IMR-90 (cell line): ENCODE results near the gene RPS2. TPM values are rescaled to one million over a fixed set of nuclear protein-coding genes. Genes with fewer than 3 reads are reported as not detected.

Experiments used
- ATAC-seq: fragments of 200-7000 bp; cut with Tn5 transposase; 2 replicates; pipeline ENCODE4 v1.9.1; 2020; ENCODE audit warnings: low read depth, mild to moderate bottlenecking, moderate library complexity
- BruUV-seq: library from RNA; stranded (reverse); fragments of 400-500 nt; replicated peaks from 2 replicates; lab custom pipeline; 2021; lab: Mats Ljungman, UMichigan
- CTCF ChIA-PET: fragments of 300-600 bp; formaldehyde crosslinking; extraction: SDS; loops from one replicate; lab custom pipeline; 2021; ENCODE audit warnings: antibody characterized with exemption; lab: Yijun Ruan, JAX
- POLR2A ChIA-PET: fragments of 300-600 bp; sonication (Branson Sonifier 250); formaldehyde crosslinking; loops from one replicate; lab custom pipeline; 2022; ENCODE audit warnings: antibody characterized with exemption; ENCODE audit not compliant: unreplicated experiment; lab: Charles Lee
- DNase-seq: peaks from one replicate; pipeline ENCODE4 v3.0.0; 2013
- H2AFZ ChIP-seq: replicated peaks from 2 replicates; pipeline ENCODE3; 2013; ENCODE audit warnings: low read length, mild to moderate bottlenecking; ENCODE audit not compliant: poor library complexity
- H2AK5ac ChIP-seq: 2 replicates; pipeline ENCODE4 v1.6.1; 2013; ENCODE audit warnings: low read depth, low read length, inconsistent platforms
- H2AK9ac ChIP-seq: replicated peaks from 2 replicates; pipeline ENCODE3; 2013; ENCODE audit warnings: mild to moderate bottlenecking, low read depth, low read length, moderate library complexity; ENCODE audit not compliant: poor library complexity
- H2BK120ac ChIP-seq: 2 replicates; pipeline ENCODE4 v1.6.1; 2013; ENCODE audit warnings: low read depth, low read length, inconsistent platforms
- H2BK15ac ChIP-seq: 3 replicates; pipeline ENCODE4 v1.6.1; 2013; ENCODE audit warnings: low read depth, low read length, inconsistent platforms
- H2BK20ac ChIP-seq: 2 replicates; pipeline ENCODE4 v1.6.1; 2013; ENCODE audit warnings: low read depth, mild to moderate bottlenecking, inconsistent platforms, low read length, moderate library complexity
- H2BK5ac ChIP-seq: 2 replicates; pipeline ENCODE4 v1.6.1; 2013; ENCODE audit warnings: mild to moderate bottlenecking, low read depth, low read length, inconsistent platforms; ENCODE audit not compliant: poor library complexity, severe bottlenecking
- H3K14ac ChIP-seq: replicated peaks from 2 replicates; pipeline ENCODE4 v1.6.1; 2013; ENCODE audit warnings: low read depth, low read length, inconsistent platforms
- H3K18ac ChIP-seq: 2 replicates; pipeline ENCODE4 v1.6.1; 2013; ENCODE audit warnings: low read depth, low read length, control low read depth
- H3K23ac ChIP-seq: 2 replicates; pipeline ENCODE4 v1.6.1; 2013; ENCODE audit warnings: low read depth, low read length, inconsistent platforms
- H3K27ac ChIP-seq: 2 replicates; pipeline ENCODE4 v1.5.1; 2013; ENCODE audit warnings: mild to moderate bottlenecking, control low read depth, low read length; ENCODE audit not compliant: insufficient read depth
- H3K27me3 ChIP-seq: 2 replicates; pipeline ENCODE4 v1.6.1; 2013; ENCODE audit warnings: low read length; ENCODE audit not compliant: control insufficient read depth, insufficient read depth
- H3K36me3 ChIP-seq: 2 replicates; pipeline ENCODE4 v1.6.1; 2013; ENCODE audit warnings: low read length, mixed read lengths; ENCODE audit not compliant: control insufficient read depth, insufficient read depth
- H3K4ac ChIP-seq: 2 replicates; pipeline ENCODE4 v1.6.1; 2013; ENCODE audit warnings: low read depth, low read length, inconsistent platforms
- H3K4me1 ChIP-seq: 2 replicates; pipeline ENCODE4 v1.6.1; 2013; ENCODE audit warnings: low read length, mixed read lengths; ENCODE audit not compliant: control insufficient read depth, insufficient read depth
- H3K4me2 ChIP-seq: 2 replicates; pipeline ENCODE4 v1.6.1; 2013; ENCODE audit warnings: low read depth, mild to moderate bottlenecking, control low read depth, low read length, moderate library complexity
- H3K4me3 ChIP-seq: 2 replicates; pipeline ENCODE4 v1.5.1; 2013; ENCODE audit warnings: low read depth, mild to moderate bottlenecking, control low read depth, low read length, moderate library complexity; ENCODE audit not compliant: insufficient read depth
- H3K56ac ChIP-seq: 2 replicates; pipeline ENCODE4 v1.6.1; 2013; ENCODE audit warnings: low read length, inconsistent platforms; ENCODE audit not compliant: insufficient read depth; ENCODE audit errors: extremely low read depth
- H3K79me1 ChIP-seq, 2 experiments: 2 replicates each; pipeline ENCODE4 v1.6.1; 2013; ENCODE audit warnings: low read length in 2 of 2, inconsistent platforms in 1 of 2, low read depth in 1 of 2
- H3K9ac ChIP-seq: 2 replicates; pipeline ENCODE4 v1.6.1; 2013; ENCODE audit warnings: low read depth, low read length, control low read depth
- H3K9me1 ChIP-seq: 2 replicates; pipeline ENCODE4 v1.6.1; 2013; ENCODE audit warnings: low read length, inconsistent platforms; ENCODE audit not compliant: insufficient read depth
- H3K9me3 ChIP-seq: 2 replicates; pipeline ENCODE4 v1.6.1; 2013; ENCODE audit warnings: low read length; ENCODE audit not compliant: control insufficient read depth, insufficient read depth
- H4K20me1 ChIP-seq: 2 replicates; pipeline ENCODE4 v1.6.1; 2013; ENCODE audit warnings: low read length, inconsistent platforms; ENCODE audit not compliant: insufficient read depth
- H4K5ac ChIP-seq: 2 replicates; pipeline ENCODE4 v1.6.1; 2013; ENCODE audit warnings: mild to moderate bottlenecking, low read depth, low read length, control low read depth
- H4K8ac ChIP-seq, 2 experiments: 2 replicates each; pipeline ENCODE4 v1.6.1; 2013; ENCODE audit warnings: low read depth in 2 of 2, low read length in 2 of 2, control low read depth in 1 of 2, inconsistent platforms in 1 of 2
- H4K91ac ChIP-seq: 2 replicates; pipeline ENCODE4 v1.6.1; 2013; ENCODE audit warnings: low read depth, low read length, inconsistent platforms; ENCODE audit not compliant: insufficient read depth
- CHD1 ChIP-seq: IDR thresholded peaks from 2 replicates; pipeline ENCODE4 v1.6.1; 2012; ENCODE audit warnings: low read depth, low read length, improper control_type of control experiment
- FOS ChIP-seq: fragments of 150-350 bp; IDR thresholded peaks from 2 replicates; pipeline ENCODE4 v1.6.1; 2016; ENCODE audit warnings: low read depth, low read length
- MAFK ChIP-seq: IDR thresholded peaks from 2 replicates; pipeline ENCODE4 v1.6.1; 2012; ENCODE audit warnings: low read depth, low read length, improper control_type of control experiment
- NFE2L2 ChIP-seq: fragments of 150-350 bp; IDR thresholded peaks from 2 replicates; pipeline ENCODE4 v1.6.1; 2016; ENCODE audit warnings: low read depth, mild to moderate bottlenecking, low read length
- RCOR1 ChIP-seq: IDR thresholded peaks from 2 replicates; pipeline ENCODE4 v1.6.1; 2012; ENCODE audit warnings: mild to moderate bottlenecking, low read length, improper control_type of control experiment; ENCODE audit not compliant: insufficient replicate concordance
- RFX5 ChIP-seq: IDR thresholded peaks from 2 replicates; pipeline ENCODE4 v1.8.0; 2012; ENCODE audit warnings: low read depth, mild to moderate bottlenecking, low read length, moderate library complexity
- SMC3 ChIP-seq: fragments of 150-350 bp; IDR thresholded peaks from 2 replicates; pipeline ENCODE4 v1.6.1; 2016; ENCODE audit warnings: low read depth, mild to moderate bottlenecking, antibody characterized with exemption, low read length, moderate library complexity
- WGBS, 2 experiments: methylation state at CpG; one replicate each; pipeline versions ENCODE4 v1.1.5 to v1.1.7; 2013; ENCODE audit warnings: missing lambda C conversion rate in 2 of 2; ENCODE audit not compliant: insufficient read length in 1 of 2; ENCODE audit errors: extremely low coverage in 2 of 2; 5-methylcytosine and 5-hydroxymethylcytosine counted together
- dilution Hi-C: fragments of 300-500 bp; cut with HindIII; formaldehyde crosslinking; loops from one replicate; pipeline ENCODE4 v1.14.3; 2018; ENCODE audit warnings: low sequenced_read_pairs; ENCODE audit not compliant: unreplicated experiment
- in situ Hi-C: fragments of 300-500 bp; cut with MboI; formaldehyde crosslinking; loops from 3 replicates; pipeline ENCODE4 v1.14.3; 2019; ENCODE audit warnings: low sequenced_read_pairs, inconsistent platforms, mixed read lengths
- intact Hi-C: fragments of 100-400 bp; cut with micrococcal nuclease; formaldehyde crosslinking; loops from 2 replicates; pipeline ENCODE4 v1.10.0; 2022
- polyA plus RNA-seq, 3 experiments: library from polyadenylated mRNA; depleted of rRNA; stranded (reverse); fragments of >200 nt; gene quantifications; 2 replicates each; pipeline ENCODE4 v1.2.3, GENCODE V29; 2012; ENCODE audit warnings: low replicate concordance in 1 of 3
- total RNA-seq: library from RNA; depleted of rRNA; stranded (reverse); fragments of >200 nt; gene quantifications from 2 replicates; pipeline ENCODE4 v1.2.3, GENCODE V29; 2012
- TF ChIP-seq, protein P1 (sequence below): conservative IDR thresholded peaks from 2 replicates; pipeline ENCODE4 v1.5.1; 2012; ENCODE audit warnings: mild to moderate bottlenecking, low read depth, low read length, improper control_type of control experiment

The RPS2 gene
- total and polyA plus RNA-seq, 2 of the 4 experiments (the other 2 are of a cell fraction) = 2,703 to 6,941 TPM

DNA sequence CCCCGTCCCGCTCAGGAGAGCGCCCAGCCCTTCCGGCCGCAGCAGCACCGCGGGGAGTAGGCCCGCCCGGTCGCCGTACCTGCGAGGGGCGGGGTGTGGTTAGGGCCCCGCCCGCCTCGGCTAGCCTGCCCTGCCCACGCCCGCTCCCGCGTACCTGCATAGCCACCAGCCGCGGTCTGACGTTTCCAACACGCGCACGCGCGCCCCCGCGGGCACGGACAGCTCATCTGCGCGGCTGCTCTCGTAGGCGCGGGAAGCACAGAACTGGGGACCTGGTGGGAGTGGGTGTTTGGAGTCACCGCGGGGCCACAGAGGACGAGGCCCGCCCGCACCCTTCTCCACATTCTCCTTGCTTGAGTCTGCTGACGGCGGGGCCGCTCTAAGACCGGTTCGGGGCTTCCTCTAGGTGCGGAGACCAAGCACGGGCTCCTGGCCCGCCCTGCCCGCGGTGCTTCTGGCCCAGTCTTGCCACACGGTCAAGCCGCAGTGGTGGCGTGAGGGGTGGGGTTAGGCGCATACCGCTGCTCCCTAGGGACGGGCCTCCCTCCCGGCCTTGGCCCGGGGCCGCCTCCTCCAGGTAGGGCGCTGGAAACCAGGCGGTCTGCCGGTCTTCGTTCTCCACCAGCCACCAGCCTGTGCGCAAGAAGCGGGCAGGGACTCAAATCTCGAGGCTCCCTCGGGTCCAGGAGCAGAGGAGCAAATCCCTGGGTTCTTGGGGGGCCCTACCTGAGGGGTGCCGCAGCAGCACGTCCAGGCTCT lies 14.8 kb upstream of the RPS2 start:
- ATAC-seq = no peak
- H3K79me1 ChIP-seq = peaks cover 0 to 4% of the 10 kb centered on the region in 2 experiments; a peak in 1 of 4 replicates
- no peak overlapping the region for H3K18ac ChIP-seq
- no peak overlapping the region for H3K4ac ChIP-seq
- H4K5ac ChIP-seq = no peak overlapping the region
- CTCF ChIA-PET = no interaction called here
- peaks cover 46% of the 10 kb centered on the region for H3K36me3 ChIP-seq
- no peak overlapping the region for H3K9ac ChIP-seq
- no peaks in the 10 kb centered on the region; the same call in none of the 2 replicates for H4K20me1 ChIP-seq
- H2BK5ac ChIP-seq = no peak overlapping the region
- no peak overlapping the region for H4K91ac ChIP-seq
- dilution Hi-C loops (no loop called here), in situ Hi-C loops (no loop called here), intact Hi-C loops (no loop called here)
- no peak overlapping the region for H3K56ac ChIP-seq
- WGBS, 2 experiments = 56% methylated on average over 26 of the region's 70 CpGs; no CpG with 5 or more reads in 1 of the 2 experiments
- no peak overlapping the region for H2AK5ac ChIP-seq
- peak overlapping the region; percentile 49 for H2AFZ ChIP-seq
- H3K9me3 ChIP-seq = no peaks in the 10 kb centered on the region
- H3K23ac ChIP-seq = no peak overlapping the region
- POLR2A ChIA-PET = no interaction called here
- peak overlapping the region; percentile 5 for H2AK9ac ChIP-seq
- DNase-seq = no peak
- H3K9me1 ChIP-seq = no peaks in the 10 kb centered on the region
- H2BK15ac ChIP-seq = no peak overlapping the region
- H4K8ac ChIP-seq = no peak overlapping the region
- H3K4me3 ChIP-seq = no peak overlapping the region
- no peak overlapping the region for H3K4me2 ChIP-seq
- peaks cover 31% of the 10 kb centered on the region; the same call in 1 of the 2 replicates for H3K27me3 ChIP-seq
- no peaks in the 10 kb centered on the region for H3K4me1 ChIP-seq
- TF ChIP-seq, protein P1, sequence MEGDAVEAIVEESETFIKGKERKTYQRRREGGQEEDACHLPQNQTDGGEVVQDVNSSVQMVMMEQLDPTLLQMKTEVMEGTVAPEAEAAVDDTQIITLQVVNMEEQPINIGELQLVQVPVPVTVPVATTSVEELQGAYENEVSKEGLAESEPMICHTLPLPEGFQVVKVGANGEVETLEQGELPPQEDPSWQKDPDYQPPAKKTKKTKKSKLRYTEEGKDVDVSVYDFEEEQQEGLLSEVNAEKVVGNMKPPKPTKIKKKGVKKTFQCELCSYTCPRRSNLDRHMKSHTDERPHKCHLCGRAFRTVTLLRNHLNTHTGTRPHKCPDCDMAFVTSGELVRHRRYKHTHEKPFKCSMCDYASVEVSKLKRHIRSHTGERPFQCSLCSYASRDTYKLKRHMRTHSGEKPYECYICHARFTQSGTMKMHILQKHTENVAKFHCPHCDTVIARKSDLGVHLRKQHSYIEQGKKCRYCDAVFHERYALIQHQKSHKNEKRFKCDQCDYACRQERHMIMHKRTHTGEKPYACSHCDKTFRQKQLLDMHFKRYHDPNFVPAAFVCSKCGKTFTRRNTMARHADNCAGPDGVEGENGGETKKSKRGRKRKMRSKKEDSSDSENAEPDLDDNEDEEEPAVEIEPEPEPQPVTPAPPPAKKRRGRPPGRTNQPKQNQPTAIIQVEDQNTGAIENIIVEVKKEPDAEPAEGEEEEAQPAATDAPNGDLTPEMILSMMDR = no peak
- no peak for TF ChIP-seq FOS
- TF ChIP-seq MAFK = no peak
- no peak for TF ChIP-seq SMC3
- no peak for TF ChIP-seq RFX5
- no peak for TF ChIP-seq NFE2L2
- no peak for TF ChIP-seq CHD1
- TF ChIP-seq RCOR1 = no peak
- no peak overlapping the region for H2BK120ac ChIP-seq
- H2BK20ac ChIP-seq = no peak overlapping the region
- no TSS peak for BruUV-seq
- H3K27ac ChIP-seq = no peak overlapping the region
- H3K14ac ChIP-seq = no peak overlapping the region
